HEK293T (cell line): ENCODE measurements around the gene CEP78.

Source experiments
- ELF4 ChIP-seq: fragments of 450-650 bp; IDR thresholded peaks from 2 replicates; pipeline ENCODE4 v1.6.1; 2017; ENCODE audit warnings: antibody characterized with exemption
- FOXM1 ChIP-seq: fragments of 450-650 bp; IDR thresholded peaks from 2 replicates; pipeline ENCODE4 v1.6.1; 2017; ENCODE audit warnings: mild to moderate bottlenecking, borderline replicate concordance
- HDGF ChIP-seq: fragments of 450-650 bp; IDR thresholded peaks from 2 replicates; pipeline ENCODE4 v1.6.1; 2017; ENCODE audit warnings: antibody characterized with exemption, borderline replicate concordance
- SP1 ChIP-seq: fragments of 450-650 bp; IDR thresholded peaks from 2 replicates; pipeline ENCODE4 v1.6.1; 2017
- TARDBP ChIP-seq: fragments of 450-650 bp; IDR thresholded peaks from 2 replicates; pipeline ENCODE4 v1.6.1; 2016
- TF ChIP-seq, protein P1 (sequence below): fragments of 450-650 bp; IDR thresholded peaks from 2 replicates; pipeline ENCODE4 v1.6.1; 2016

DNA sequence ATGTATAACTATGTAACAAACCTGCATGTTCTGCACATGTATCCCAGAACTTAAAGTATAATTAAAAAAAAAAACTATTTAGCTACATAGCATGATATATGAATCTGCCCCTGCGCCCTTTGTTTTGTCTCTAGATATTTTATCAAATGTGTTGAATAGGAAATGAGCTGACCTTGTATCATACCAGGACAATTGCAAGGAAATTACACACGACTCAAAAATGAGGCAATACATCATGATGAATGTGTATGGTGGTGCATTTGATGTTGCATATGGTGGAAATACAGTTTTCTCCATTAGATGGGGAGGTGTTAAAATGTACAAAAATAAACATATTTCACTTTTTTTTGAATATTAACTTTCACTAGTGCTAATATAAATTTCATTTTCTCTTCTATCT, 28.6 kb upstream of the CEP78 start:
- TF ChIP-seq SP1 (no peak), TARDBP (no peak), HDGF (no peak), FOXM1 (no peak), ELF4 (no peak)
- TF ChIP-seq, protein P1, sequence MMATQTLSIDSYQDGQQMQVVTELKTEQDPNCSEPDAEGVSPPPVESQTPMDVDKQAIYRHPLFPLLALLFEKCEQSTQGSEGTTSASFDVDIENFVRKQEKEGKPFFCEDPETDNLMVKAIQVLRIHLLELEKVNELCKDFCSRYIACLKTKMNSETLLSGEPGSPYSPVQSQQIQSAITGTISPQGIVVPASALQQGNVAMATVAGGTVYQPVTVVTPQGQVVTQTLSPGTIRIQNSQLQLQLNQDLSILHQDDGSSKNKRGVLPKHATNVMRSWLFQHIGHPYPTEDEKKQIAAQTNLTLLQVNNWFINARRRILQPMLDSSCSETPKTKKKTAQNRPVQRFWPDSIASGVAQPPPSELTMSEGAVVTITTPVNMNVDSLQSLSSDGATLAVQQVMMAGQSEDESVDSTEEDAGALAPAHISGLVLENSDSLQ, result no peak
